IMR-90 (cell line): Measurements from ENCODE around the gene WDCP. TPM values are rescaled to one million over a fixed set of nuclear protein-coding genes. Genes with fewer than 3 reads are reported as not detected.

Source experiments
- ATAC-seq: fragments of 200-7000 bp; cut with Tn5 transposase; 2 replicates; pipeline ENCODE4 v1.9.1; 2020; ENCODE audit warnings: low read depth, mild to moderate bottlenecking, moderate library complexity
- BruUV-seq: library from RNA; stranded (reverse); fragments of 400-500 nt; replicated peaks from 2 replicates; lab custom pipeline; 2021; lab: Mats Ljungman, UMichigan
- CTCF ChIA-PET: fragments of 300-600 bp; formaldehyde crosslinking; extraction: SDS; loops from one replicate; lab custom pipeline; 2021; ENCODE audit warnings: antibody characterized with exemption; lab: Yijun Ruan, JAX
- POLR2A ChIA-PET: fragments of 300-600 bp; sonication (Branson Sonifier 250); formaldehyde crosslinking; loops from one replicate; lab custom pipeline; 2022; ENCODE audit warnings: antibody characterized with exemption; ENCODE audit not compliant: unreplicated experiment; lab: Charles Lee
- DNase-seq: peaks from one replicate; pipeline ENCODE4 v3.0.0; 2013
- H2AFZ ChIP-seq: replicated peaks from 2 replicates; pipeline ENCODE3; 2013; ENCODE audit warnings: low read length, mild to moderate bottlenecking; ENCODE audit not compliant: poor library complexity
- H2AK5ac ChIP-seq: 2 replicates; pipeline ENCODE4 v1.6.1; 2013; ENCODE audit warnings: low read depth, low read length, inconsistent platforms
- H2AK9ac ChIP-seq: replicated peaks from 2 replicates; pipeline ENCODE3; 2013; ENCODE audit warnings: mild to moderate bottlenecking, low read depth, low read length, moderate library complexity; ENCODE audit not compliant: poor library complexity
- H2BK120ac ChIP-seq: 2 replicates; pipeline ENCODE4 v1.6.1; 2013; ENCODE audit warnings: low read depth, low read length, inconsistent platforms
- H2BK15ac ChIP-seq: 3 replicates; pipeline ENCODE4 v1.6.1; 2013; ENCODE audit warnings: low read depth, low read length, inconsistent platforms
- H2BK20ac ChIP-seq: 2 replicates; pipeline ENCODE4 v1.6.1; 2013; ENCODE audit warnings: low read depth, mild to moderate bottlenecking, inconsistent platforms, low read length, moderate library complexity
- H2BK5ac ChIP-seq: 2 replicates; pipeline ENCODE4 v1.6.1; 2013; ENCODE audit warnings: mild to moderate bottlenecking, low read depth, low read length, inconsistent platforms; ENCODE audit not compliant: poor library complexity, severe bottlenecking
- H3K14ac ChIP-seq: replicated peaks from 2 replicates; pipeline ENCODE4 v1.6.1; 2013; ENCODE audit warnings: low read depth, low read length, inconsistent platforms
- H3K18ac ChIP-seq: 2 replicates; pipeline ENCODE4 v1.6.1; 2013; ENCODE audit warnings: low read depth, low read length, control low read depth
- H3K23ac ChIP-seq: 2 replicates; pipeline ENCODE4 v1.6.1; 2013; ENCODE audit warnings: low read depth, low read length, inconsistent platforms
- H3K27ac ChIP-seq: 2 replicates; pipeline ENCODE4 v1.5.1; 2013; ENCODE audit warnings: mild to moderate bottlenecking, control low read depth, low read length; ENCODE audit not compliant: insufficient read depth
- H3K27me3 ChIP-seq: 2 replicates; pipeline ENCODE4 v1.6.1; 2013; ENCODE audit warnings: low read length; ENCODE audit not compliant: control insufficient read depth, insufficient read depth
- H3K36me3 ChIP-seq: 2 replicates; pipeline ENCODE4 v1.6.1; 2013; ENCODE audit warnings: low read length, mixed read lengths; ENCODE audit not compliant: control insufficient read depth, insufficient read depth
- H3K4ac ChIP-seq: 2 replicates; pipeline ENCODE4 v1.6.1; 2013; ENCODE audit warnings: low read depth, low read length, inconsistent platforms
- H3K4me1 ChIP-seq: 2 replicates; pipeline ENCODE4 v1.6.1; 2013; ENCODE audit warnings: low read length, mixed read lengths; ENCODE audit not compliant: control insufficient read depth, insufficient read depth
- H3K4me2 ChIP-seq: 2 replicates; pipeline ENCODE4 v1.6.1; 2013; ENCODE audit warnings: low read depth, mild to moderate bottlenecking, control low read depth, low read length, moderate library complexity
- H3K4me3 ChIP-seq: 2 replicates; pipeline ENCODE4 v1.5.1; 2013; ENCODE audit warnings: low read depth, mild to moderate bottlenecking, control low read depth, low read length, moderate library complexity; ENCODE audit not compliant: insufficient read depth
- H3K56ac ChIP-seq: 2 replicates; pipeline ENCODE4 v1.6.1; 2013; ENCODE audit warnings: low read length, inconsistent platforms; ENCODE audit not compliant: insufficient read depth; ENCODE audit errors: extremely low read depth
- H3K79me1 ChIP-seq, 2 experiments: 2 replicates each; pipeline ENCODE4 v1.6.1; 2013; ENCODE audit warnings: low read length in 2 of 2, inconsistent platforms in 1 of 2, low read depth in 1 of 2
- H3K9ac ChIP-seq: 2 replicates; pipeline ENCODE4 v1.6.1; 2013; ENCODE audit warnings: low read depth, low read length, control low read depth
- H3K9me1 ChIP-seq: 2 replicates; pipeline ENCODE4 v1.6.1; 2013; ENCODE audit warnings: low read length, inconsistent platforms; ENCODE audit not compliant: insufficient read depth
- H3K9me3 ChIP-seq: 2 replicates; pipeline ENCODE4 v1.6.1; 2013; ENCODE audit warnings: low read length; ENCODE audit not compliant: control insufficient read depth, insufficient read depth
- H4K20me1 ChIP-seq: 2 replicates; pipeline ENCODE4 v1.6.1; 2013; ENCODE audit warnings: low read length, inconsistent platforms; ENCODE audit not compliant: insufficient read depth
- H4K5ac ChIP-seq: 2 replicates; pipeline ENCODE4 v1.6.1; 2013; ENCODE audit warnings: mild to moderate bottlenecking, low read depth, low read length, control low read depth
- H4K8ac ChIP-seq, 2 experiments: 2 replicates each; pipeline ENCODE4 v1.6.1; 2013; ENCODE audit warnings: low read depth in 2 of 2, low read length in 2 of 2, control low read depth in 1 of 2, inconsistent platforms in 1 of 2
- H4K91ac ChIP-seq: 2 replicates; pipeline ENCODE4 v1.6.1; 2013; ENCODE audit warnings: low read depth, low read length, inconsistent platforms; ENCODE audit not compliant: insufficient read depth
- BHLHE40 ChIP-seq: fragments of 150-350 bp; IDR thresholded peaks from 2 replicates; pipeline ENCODE4 v1.6.1; 2016; ENCODE audit warnings: mild to moderate bottlenecking, low read depth, low read length
- CEBPB ChIP-seq: IDR thresholded peaks from 2 replicates; pipeline ENCODE4 v1.6.1; 2012; ENCODE audit warnings: low read depth, low read length, improper control_type of control experiment
- FOS ChIP-seq: fragments of 150-350 bp; IDR thresholded peaks from 2 replicates; pipeline ENCODE4 v1.6.1; 2016; ENCODE audit warnings: low read depth, low read length
- NFE2L2 ChIP-seq: fragments of 150-350 bp; IDR thresholded peaks from 2 replicates; pipeline ENCODE4 v1.6.1; 2016; ENCODE audit warnings: low read depth, mild to moderate bottlenecking, low read length
- RCOR1 ChIP-seq: IDR thresholded peaks from 2 replicates; pipeline ENCODE4 v1.6.1; 2012; ENCODE audit warnings: mild to moderate bottlenecking, low read length, improper control_type of control experiment; ENCODE audit not compliant: insufficient replicate concordance
- SMC3 ChIP-seq: fragments of 150-350 bp; IDR thresholded peaks from 2 replicates; pipeline ENCODE4 v1.6.1; 2016; ENCODE audit warnings: low read depth, mild to moderate bottlenecking, antibody characterized with exemption, low read length, moderate library complexity
- USF2 ChIP-seq: fragments of 150-350 bp; IDR thresholded peaks from 2 replicates; pipeline ENCODE4 v1.6.1; 2017; ENCODE audit warnings: mild to moderate bottlenecking, antibody characterized with exemption, low read length, low read depth
- WGBS, 2 experiments: methylation state at CpG; one replicate each; pipeline versions ENCODE4 v1.1.5 to v1.1.7; 2013; ENCODE audit warnings: missing lambda C conversion rate in 2 of 2; ENCODE audit not compliant: insufficient read length in 1 of 2; ENCODE audit errors: extremely low coverage in 2 of 2; 5-methylcytosine and 5-hydroxymethylcytosine counted together
- dilution Hi-C: fragments of 300-500 bp; cut with HindIII; formaldehyde crosslinking; loops from one replicate; pipeline ENCODE4 v1.14.3; 2018; ENCODE audit warnings: low sequenced_read_pairs; ENCODE audit not compliant: unreplicated experiment
- in situ Hi-C: fragments of 300-500 bp; cut with MboI; formaldehyde crosslinking; loops from 3 replicates; pipeline ENCODE4 v1.14.3; 2019; ENCODE audit warnings: low sequenced_read_pairs, inconsistent platforms, mixed read lengths
- intact Hi-C: fragments of 100-400 bp; cut with micrococcal nuclease; formaldehyde crosslinking; loops from 2 replicates; pipeline ENCODE4 v1.10.0; 2022
- polyA plus RNA-seq, 3 experiments: library from polyadenylated mRNA; depleted of rRNA; stranded (reverse); fragments of >200 nt; gene quantifications; 2 replicates each; pipeline ENCODE4 v1.2.3, GENCODE V29; 2012; ENCODE audit warnings: low replicate concordance in 1 of 3
- total RNA-seq: library from RNA; depleted of rRNA; stranded (reverse); fragments of >200 nt; gene quantifications from 2 replicates; pipeline ENCODE4 v1.2.3, GENCODE V29; 2012

Gene WDCP
- total and polyA plus RNA-seq, 2 of the 4 experiments (the other 2 are of a cell fraction), result 6.8 to 18.6 TPM

GRCh38 chr2:24054366-24055010, 7.3 kb upstream of the WDCP start:
- no peak overlapping the region for H2BK15ac ChIP-seq
- no TSS peak for BruUV-seq
- H3K56ac ChIP-seq, result no peak overlapping the region
- H3K27me3 ChIP-seq, result no peaks in the 10 kb centered on the region
- no peak overlapping the region for H3K4ac ChIP-seq
- no peak overlapping the region for H3K4me3 ChIP-seq
- CTCF ChIA-PET, result interaction anchor here (0.7 kb wide), 1 partner anchor 12 kb away, joined by 5 read pairs; no protein-coding TSS in a partner anchor
- dilution Hi-C loops, result no loop called here
- H4K91ac ChIP-seq, result no peak overlapping the region
- in situ Hi-C loops, result no loop called here
- H2AFZ ChIP-seq, result no peak overlapping the region
- no peaks in the 10 kb centered on the region for H4K20me1 ChIP-seq
- no peak overlapping the region for H3K14ac ChIP-seq
- H3K4me2 ChIP-seq, result no peak overlapping the region
- H2BK120ac ChIP-seq, result no peak overlapping the region
- H3K18ac ChIP-seq, result no peak overlapping the region
- intact Hi-C loops, result no loop called here
- H2BK5ac ChIP-seq, result no peak overlapping the region
- no peak overlapping the region for H2BK20ac ChIP-seq
- no peaks in the 10 kb centered on the region for H3K4me1 ChIP-seq
- H4K8ac ChIP-seq, result no peak overlapping the region
- no peak overlapping the region for H3K9ac ChIP-seq
- TF ChIP-seq RCOR1 (no peak), BHLHE40 (no peak), FOS (no peak), USF2 (no peak), NFE2L2 (no peak), CEBPB (no peak), SMC3 (no peak)
- H3K23ac ChIP-seq, result no peak overlapping the region
- H2AK5ac ChIP-seq, result no peak overlapping the region
- no peaks in the 10 kb centered on the region for H3K9me1 ChIP-seq
- H3K79me1 ChIP-seq, result 0 out of 4 replicates have a peak, but pooled peaks cover 0 to 3% of the 10 kb centered on the region in 2 experiments
- DNase-seq, result no peak
- no peak overlapping the region for H4K5ac ChIP-seq
- no peaks in the 10 kb centered on the region for H3K9me3 ChIP-seq
- no peak overlapping the region for H2AK9ac ChIP-seq
- no peak overlapping the region for H3K27ac ChIP-seq
- POLR2A ChIA-PET, result no interaction called here
- no peaks in the 10 kb centered on the region for H3K36me3 ChIP-seq
- ATAC-seq, result no peak
- 93% methylated on average over 3 of the region's 8 CpGs; no CpG with 5 or more reads in 1 of the 2 experiments for WGBS, 2 experiments
